Type B pancreatic cell (in vitro differentiated cells): ENCODE data around the gene ZDHHC11B. TPM values are rescaled to one million over a fixed set of nuclear protein-coding genes. Genes with fewer than 3 reads are reported as not detected.
A peak's percentile ranks its signal among the peaks of the same experiment; 100 is the strongest.

Source experiments
- DNase-seq: peaks from one replicate; pipeline ENCODE4 v3.0.0; 2021; ENCODE audit warnings: mixed read lengths; ENCODE audit not compliant: unreplicated experiment; ENCODE audit errors: extremely low spot score
- H3K27ac Mint-ChIP-seq: 2 replicates; pipeline ENCODE4 v1.8.0; 2021; ENCODE audit warnings: mild to moderate bottlenecking, mixed read lengths
- H3K27me3 Mint-ChIP-seq: 2 replicates; pipeline ENCODE4 v1.8.0; 2021; ENCODE audit warnings: mixed read lengths
- H3K36me3 Mint-ChIP-seq: 2 replicates; pipeline ENCODE4 v1.8.0; 2021; ENCODE audit warnings: mixed read lengths
- H3K4me1 Mint-ChIP-seq: one replicate; pipeline ENCODE4 v1.8.0; 2021; ENCODE audit warnings: mixed read lengths; ENCODE audit not compliant: unreplicated experiment
- H3K4me3 Mint-ChIP-seq: 2 replicates; pipeline ENCODE4 v1.8.0; 2021; ENCODE audit warnings: mild to moderate bottlenecking, mixed read lengths
- H3K9me3 Mint-ChIP-seq: 2 replicates; pipeline ENCODE4 v1.8.0; 2021; ENCODE audit warnings: mixed read lengths
- total RNA-seq: library from RNA; stranded (reverse); gene quantifications from 2 replicates; pipeline ENCODE4 v1.2.1, GENCODE V29; 2021; ENCODE audit warnings: low replicate concordance
- TF ChIP-seq, protein P1 (sequence below): fragments of 200-600 bp; sonication (generic); conservative IDR thresholded peaks from 2 replicates; pipeline ENCODE4 v1.5.0; 2021; ENCODE audit warnings: antibody characterized with exemption, mild to moderate bottlenecking

Gene ZDHHC11B
- total RNA-seq, 1 donor from 2014 or later, result 4.0 TPM

DNA sequence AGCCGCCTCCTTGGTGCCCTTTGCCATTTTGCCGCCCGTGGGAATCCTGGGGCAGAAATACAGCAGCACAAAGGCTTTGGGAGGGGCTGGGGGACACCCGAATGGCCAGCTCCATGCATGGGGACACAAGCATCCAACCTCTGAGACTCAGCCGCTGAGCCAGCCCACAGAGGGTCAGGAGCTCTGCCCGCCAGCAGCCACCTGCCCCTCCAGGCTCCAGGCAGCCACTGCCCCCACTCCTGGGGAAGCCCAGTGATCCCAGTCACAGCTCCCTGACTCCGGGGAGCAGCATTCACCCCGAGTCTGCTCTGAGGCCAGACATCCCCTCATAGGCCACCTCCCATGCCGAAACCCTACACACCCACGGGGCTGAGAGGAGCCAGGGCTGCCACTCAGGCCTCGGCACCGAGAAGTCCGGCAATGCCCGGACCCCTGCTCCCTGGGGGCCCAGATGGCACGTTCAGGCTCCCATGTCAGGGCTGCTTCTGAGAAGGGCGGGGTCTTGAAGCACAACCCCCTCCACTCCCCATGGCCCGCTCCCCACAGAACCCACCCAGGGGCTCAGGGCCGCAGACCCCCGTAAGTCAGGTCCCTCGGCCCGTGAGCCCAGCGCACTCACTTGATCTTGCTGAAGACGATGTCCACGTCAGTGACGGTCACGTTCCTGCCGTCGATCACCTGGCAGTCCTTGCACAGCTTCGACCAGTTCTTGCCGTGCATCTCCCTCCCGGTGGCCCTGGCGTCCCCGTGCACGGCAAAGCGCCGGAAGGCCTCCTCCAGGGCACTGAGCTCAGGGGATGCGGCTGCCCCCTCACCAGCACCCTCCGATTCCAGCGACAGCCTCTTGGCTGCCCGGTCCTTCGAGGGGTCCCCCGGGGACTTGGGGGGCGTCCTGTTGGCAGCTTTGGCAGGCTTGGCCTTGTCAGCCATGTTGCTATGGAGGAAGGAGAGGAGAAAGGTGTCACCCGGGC, 107.1 kb downstream of the ZDHHC11B start:
- peak; percentile 67 for DNase-seq
- no peaks in the 10 kb centered on the region for H3K9me3 Mint-ChIP-seq
- H3K36me3 Mint-ChIP-seq, result no peaks in the 10 kb centered on the region
- no peak overlapping the region for H3K4me3 Mint-ChIP-seq
- TF ChIP-seq, protein P1, sequence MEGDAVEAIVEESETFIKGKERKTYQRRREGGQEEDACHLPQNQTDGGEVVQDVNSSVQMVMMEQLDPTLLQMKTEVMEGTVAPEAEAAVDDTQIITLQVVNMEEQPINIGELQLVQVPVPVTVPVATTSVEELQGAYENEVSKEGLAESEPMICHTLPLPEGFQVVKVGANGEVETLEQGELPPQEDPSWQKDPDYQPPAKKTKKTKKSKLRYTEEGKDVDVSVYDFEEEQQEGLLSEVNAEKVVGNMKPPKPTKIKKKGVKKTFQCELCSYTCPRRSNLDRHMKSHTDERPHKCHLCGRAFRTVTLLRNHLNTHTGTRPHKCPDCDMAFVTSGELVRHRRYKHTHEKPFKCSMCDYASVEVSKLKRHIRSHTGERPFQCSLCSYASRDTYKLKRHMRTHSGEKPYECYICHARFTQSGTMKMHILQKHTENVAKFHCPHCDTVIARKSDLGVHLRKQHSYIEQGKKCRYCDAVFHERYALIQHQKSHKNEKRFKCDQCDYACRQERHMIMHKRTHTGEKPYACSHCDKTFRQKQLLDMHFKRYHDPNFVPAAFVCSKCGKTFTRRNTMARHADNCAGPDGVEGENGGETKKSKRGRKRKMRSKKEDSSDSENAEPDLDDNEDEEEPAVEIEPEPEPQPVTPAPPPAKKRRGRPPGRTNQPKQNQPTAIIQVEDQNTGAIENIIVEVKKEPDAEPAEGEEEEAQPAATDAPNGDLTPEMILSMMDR, result no peak
- H3K27me3 Mint-ChIP-seq, result peaks cover 5% of the 10 kb centered on the region
- H3K27ac Mint-ChIP-seq, result no peak overlapping the region
- peaks cover 6% of the 10 kb centered on the region for H3K4me1 Mint-ChIP-seq

DNA sequence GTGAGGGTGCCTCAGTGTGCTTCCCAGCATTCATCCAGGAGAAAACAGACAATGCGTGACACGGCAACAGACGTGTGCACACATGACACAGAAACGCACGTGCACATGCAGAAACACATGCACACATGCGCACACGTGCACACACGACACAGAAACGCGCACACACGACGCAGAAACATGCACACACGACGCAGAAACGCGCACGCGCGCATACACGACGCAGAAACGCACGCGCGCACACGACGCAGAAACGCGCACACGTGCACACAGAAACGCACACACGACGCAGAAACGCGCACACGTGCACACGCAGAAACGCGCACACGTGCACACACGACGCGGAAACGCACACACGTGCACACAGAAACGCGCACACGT, 107.8 kb downstream of the ZDHHC11B start:
- no peaks in the 10 kb centered on the region for H3K36me3 Mint-ChIP-seq
- no peak overlapping the region for H3K4me3 Mint-ChIP-seq
- no peak for DNase-seq
- H3K27me3 Mint-ChIP-seq, result peaks cover 5% of the 10 kb centered on the region
- peaks cover 6% of the 10 kb centered on the region for H3K4me1 Mint-ChIP-seq
- no peak overlapping the region for H3K27ac Mint-ChIP-seq
- TF ChIP-seq, protein P1, result no peak
- H3K9me3 Mint-ChIP-seq, result no peaks in the 10 kb centered on the region

DNA sequence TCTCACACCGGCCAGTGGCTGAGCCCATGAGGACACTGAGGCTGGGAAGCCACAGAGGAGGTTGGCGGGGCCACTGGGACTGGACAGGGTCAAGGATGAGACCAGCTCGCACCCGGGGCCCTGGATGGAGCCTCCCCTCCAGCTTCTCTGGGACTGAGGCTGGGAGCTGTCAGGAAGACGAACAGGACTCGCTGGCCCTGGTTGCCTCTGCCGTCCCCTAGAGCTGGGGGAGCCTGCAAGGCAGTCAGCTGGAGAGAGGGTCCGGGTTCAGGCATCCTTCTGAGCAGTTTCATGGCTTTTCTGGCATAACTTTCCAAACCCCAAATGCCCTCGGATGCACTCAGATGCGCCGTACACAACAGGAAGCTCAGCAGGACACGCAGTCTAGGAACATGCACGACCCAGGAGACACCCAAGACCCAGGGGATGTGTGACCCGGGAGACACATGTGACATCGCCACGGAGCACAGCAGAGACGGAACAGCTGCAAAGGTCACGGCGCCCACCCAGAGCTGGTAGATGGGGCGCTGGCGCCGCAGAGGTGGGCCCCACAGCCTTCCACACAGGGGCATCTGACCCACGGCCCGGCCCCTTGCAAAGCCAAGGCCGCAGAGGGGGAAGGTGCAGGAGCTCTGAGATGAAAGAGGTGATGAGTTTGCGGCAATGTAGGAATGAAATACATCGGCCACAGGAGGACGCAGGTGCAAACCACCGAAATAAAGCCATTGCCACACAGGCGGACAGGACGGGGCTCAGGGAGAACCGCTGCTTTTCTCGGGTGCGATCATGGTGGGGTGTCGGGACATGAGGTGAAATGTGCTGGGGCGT, 108.4 kb downstream of the ZDHHC11B start:
- Mint-ChIP-seq H3K9me3 (no peaks in the 10 kb centered on the region), H3K27me3 (peaks cover 5% of the 10 kb centered on the region), H3K36me3 (no peaks in the 10 kb centered on the region), H3K27ac (no peak overlapping the region), H3K4me1 (peaks cover 6% of the 10 kb centered on the region), H3K4me3 (no peak overlapping the region)
- DNase-seq, result peak; percentile 68
- TF ChIP-seq, protein P1, result no peak

DNA sequence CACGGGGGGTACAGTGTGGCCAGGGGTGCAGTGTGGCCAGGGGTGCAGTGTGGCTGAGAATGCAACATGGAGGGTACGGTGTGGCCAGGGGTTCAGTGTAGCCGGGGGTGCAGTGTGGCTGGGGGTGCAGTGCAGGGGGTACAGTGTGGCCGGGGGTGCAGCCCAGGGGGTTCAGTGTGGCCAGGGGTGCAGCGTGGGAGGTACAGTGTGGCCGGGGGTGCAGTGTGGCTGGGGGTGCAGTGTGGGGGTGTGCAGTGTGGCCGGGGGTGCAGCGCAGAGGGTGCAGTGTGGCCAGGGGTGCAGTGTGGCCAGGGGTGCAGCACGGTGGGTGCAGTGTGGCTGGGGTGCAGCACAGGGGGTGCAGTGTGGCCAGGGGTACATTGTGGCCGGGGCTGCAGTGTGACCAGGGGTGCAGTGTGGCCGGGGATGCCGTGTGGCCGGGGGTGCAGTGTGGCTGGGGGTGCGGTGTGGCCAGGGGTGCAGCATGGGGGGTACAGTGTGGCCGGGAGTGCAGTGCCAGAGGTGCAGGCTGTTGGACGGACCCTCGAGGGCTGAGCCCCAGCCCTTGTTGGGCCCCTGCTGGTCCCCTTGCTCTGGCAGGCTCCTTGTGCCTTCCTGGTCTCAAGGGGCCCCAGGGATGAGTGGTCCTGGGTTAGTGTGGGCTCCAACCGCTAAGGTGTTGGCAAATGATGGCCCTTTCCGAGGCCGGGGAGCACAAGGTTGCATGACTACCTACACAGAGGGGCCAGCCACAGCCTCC, 109.2 kb downstream of the ZDHHC11B start:
- Mint-ChIP-seq H3K9me3 (no peaks in the 10 kb centered on the region), H3K36me3 (no peaks in the 10 kb centered on the region), H3K4me1 (peaks cover 6% of the 10 kb centered on the region), H3K27ac (no peak overlapping the region), H3K27me3 (peaks cover 5% of the 10 kb centered on the region), H3K4me3 (no peak overlapping the region)
- TF ChIP-seq, protein P1, result no peak
- peak; percentile 63 for DNase-seq

DNA sequence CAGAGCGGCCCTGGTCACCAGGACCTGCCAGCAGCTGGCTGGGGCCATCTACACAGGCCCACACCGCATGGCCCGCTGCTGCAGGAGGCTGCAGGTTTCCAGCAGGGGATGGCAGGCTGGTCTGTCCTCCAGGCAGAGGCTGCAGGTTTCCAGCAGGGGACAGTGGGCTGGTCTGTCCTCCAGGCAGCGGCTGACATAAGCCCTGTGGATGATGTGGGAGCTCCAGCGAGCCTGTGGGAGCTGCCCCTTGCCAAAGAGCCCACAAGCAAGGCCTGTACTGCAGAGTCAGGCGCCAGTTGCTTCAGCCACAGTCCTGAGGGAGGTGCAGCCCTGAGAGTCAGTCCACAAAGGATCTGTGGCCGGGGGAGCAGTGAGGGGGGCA, 109.9 kb downstream of the ZDHHC11B start:
- no peak for DNase-seq
- Mint-ChIP-seq H3K27me3 (peaks cover 5% of the 10 kb centered on the region), H3K36me3 (no peaks in the 10 kb centered on the region), H3K9me3 (no peaks in the 10 kb centered on the region), H3K4me1 (peaks cover 6% of the 10 kb centered on the region), H3K27ac (no peak overlapping the region), H3K4me3 (no peak overlapping the region)
- TF ChIP-seq, protein P1, result no peak
